GM04504 (cell line): Measurements from ENCODE around the gene CPA1.

Experiments used
- DNase-seq: peaks from one replicate; pipeline ENCODE4 v3.0.0-alpha.2; 2012; ENCODE audit warnings: low read depth

Gene CPA1

DNA sequence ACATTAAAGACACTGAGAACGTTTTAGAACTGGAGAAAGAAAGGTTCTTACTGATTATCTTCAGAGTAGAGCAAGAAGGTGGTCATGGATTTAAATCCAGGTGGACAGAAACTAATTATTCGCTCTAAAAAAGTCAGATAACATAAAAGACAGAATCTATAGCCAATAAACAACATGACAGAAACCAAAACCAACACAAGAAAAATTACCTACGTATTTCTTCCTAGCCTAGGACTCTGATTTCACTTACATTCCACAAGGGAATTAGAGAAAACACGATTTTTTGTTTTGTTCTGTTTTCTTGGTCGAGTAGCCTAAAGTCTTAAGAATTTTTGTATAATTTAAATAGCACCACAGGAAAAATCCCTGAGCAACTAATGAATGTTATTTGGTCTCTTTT, 15.1 kb downstream of the CPA1 start:
- DNase-seq = no peak

DNA sequence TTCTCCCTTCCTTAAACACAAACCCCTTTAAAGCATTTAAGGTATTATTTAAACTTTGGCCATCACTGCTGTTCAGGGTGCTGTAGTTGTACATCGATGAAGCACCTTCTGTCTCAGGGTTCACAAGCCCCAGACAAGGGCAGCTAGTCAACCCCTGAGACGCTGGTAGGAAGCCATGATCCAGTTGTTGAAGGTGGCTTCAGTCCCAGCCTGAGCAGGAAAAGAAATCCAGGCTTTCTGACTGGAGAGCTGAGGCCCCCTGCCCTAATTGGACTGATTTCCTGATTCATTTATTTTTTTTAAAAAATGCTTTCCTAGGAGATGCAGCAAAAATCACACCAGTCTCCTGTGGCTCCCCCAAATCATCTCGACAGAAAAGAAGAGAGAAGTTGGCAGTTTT, 15.8 kb downstream of the CPA1 start:
- no peak for DNase-seq

DNA sequence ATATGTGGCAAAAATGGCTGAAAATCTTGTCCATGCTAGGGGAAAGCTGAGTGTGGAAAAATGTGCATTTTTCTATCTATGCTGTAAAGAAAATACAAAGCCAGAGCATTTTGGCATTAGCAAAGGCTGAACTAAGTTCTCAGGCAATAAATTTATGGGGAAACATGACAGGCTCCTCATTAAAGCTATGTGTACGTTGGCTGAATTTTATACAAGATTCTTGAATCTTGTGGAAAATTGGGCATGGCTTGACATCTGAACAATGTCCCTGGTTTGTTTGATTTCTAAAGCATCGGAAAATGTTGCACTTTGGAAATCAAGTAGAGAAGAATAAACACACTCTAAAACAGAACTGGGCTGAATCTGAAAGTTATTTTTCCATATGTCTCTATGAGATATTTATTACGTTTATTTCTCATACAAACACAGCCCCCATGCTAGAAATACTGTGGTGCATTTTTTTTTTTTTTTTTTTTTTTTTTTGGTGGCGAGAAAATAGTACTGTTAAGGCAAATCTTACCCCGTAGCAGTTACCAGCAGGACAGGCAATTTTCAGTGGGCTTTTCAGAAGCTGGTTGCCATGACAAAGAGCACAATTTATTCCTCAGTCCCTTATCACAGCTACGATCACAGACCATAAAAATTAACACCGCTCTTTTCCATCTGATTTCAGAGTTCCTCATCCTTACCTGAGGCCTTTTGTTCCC, 16.9 kb downstream of the CPA1 start:
- no peak for DNase-seq

- no peak for DNase-seq
Measured at GRCh38 chr7:130397758-130398073, 17.4 kb downstream of the CPA1 start.

DNA sequence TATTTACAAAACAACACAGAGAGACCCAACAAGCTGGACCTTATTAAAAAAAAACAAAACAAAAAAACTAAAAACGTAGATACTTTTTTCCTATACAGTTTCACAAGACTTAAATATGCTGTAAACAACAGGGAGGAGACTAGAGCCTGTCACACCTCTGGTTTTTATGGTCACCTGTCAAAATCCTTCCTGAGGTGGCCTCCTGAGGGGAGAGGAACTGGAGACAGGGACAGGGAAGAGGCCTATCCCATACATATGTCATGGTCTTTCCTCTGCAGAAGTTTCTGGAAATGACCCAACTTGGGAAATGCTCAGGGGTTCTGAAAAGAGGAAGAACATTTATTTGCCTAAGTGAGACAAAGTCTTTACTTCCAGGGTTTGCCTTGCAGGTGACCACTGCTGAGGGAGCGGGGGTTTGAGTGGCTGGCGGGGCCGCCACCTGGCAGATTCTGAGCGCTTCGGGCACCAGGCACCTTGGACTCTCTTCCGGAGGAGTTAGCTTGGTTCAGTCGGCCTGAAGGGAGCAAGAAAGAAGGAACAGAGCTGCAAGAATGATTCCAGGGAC, 18.3 kb downstream of the CPA1 start:
- DNase-seq = no peak

- peak; percentile 76 for DNase-seq
Measured at GRCh38 chr7:130400120-130400572, 19.9 kb downstream of the CPA1 start.

DNA sequence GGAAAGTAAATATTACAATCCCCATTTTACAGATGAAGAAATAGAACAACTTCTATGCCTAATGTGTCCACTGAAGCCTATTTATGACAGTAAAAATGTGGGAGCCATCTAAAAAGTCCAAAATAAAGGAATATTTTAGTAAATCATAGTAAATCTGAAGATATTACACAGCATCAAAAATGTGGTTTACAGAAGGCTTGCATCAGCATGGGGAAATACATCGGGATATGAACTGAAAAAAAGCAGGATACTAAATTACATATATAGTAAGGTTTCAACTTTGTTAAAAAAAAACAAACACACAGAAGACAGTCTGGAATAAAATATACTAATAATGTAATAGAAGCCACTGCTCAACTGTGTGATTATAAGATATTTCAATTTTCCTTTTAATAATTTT, 20.8 kb downstream of the CPA1 start:
- DNase-seq = no peak

DNA sequence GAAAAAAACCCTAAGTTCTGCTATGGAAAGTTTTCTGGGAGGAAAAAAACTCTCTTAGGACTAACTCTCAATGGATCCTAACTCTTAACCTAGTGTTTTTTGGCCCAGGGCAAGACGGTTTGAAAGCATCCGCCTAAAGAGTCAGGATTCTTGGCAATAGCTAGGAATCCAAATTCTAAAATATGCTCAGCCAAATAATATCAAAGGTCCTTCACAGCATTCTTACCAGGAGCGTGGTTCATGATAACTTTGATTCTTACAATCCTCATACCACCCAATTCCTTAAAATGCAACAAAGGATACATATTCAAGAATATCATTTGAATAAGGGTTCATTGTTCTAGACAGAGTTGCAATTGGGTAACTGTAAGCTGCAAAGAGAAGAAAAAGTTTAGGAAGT, 21.3 kb downstream of the CPA1 start:
- DNase-seq = no peak

GRCh38 chr7:130405003-130405402, 24.7 kb downstream of the CPA1 start:
- no peak for DNase-seq

GRCh38 chr7:130409067-130409711, 28.9 kb downstream of the CPA1 start:
- DNase-seq = no peak

DNA sequence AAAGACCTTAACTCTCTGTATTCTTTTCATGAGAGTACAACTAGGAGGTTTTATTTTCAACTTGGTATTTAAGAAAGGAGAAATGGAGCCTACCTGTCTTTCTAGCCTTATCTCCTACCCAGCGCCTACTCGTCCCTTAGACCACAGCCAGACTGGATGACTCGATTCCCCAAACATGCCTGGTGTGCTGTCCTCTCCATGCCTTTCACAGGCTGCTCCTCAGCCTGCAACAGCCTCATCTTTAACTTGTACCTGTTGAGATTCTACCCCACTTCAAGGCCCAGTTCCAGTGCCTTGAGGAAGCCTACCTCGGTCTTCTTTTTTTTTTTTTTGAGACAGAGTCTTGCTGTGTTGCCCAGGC, 29.4 kb downstream of the CPA1 start:
- DNase-seq = no peak

GRCh38 chr7:130410868-130411541, 30.7 kb downstream of the CPA1 start:
- no peak for DNase-seq

DNA sequence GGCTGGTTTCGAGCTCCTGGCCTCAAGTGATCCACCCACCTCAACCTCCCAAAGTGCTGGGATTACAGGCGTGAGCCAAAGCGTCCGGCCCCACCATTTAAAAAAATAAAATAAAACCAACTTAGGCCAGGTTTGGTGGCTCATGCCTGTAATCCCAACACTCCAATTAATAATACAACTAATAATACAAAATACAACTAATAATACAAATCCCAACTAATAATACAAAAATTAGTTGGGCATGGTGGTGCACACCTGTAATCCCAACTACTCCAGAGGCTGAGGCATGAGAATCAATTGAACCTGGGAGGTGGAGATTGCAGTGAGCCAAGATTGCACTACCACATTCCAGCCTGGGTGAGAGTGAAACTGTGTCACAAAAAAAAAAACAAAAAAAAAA, 32.9 kb downstream of the CPA1 start:
- no peak for DNase-seq

GRCh38 chr7:130415006-130415405, 34.7 kb downstream of the CPA1 start:
- DNase-seq = no peak

DNA sequence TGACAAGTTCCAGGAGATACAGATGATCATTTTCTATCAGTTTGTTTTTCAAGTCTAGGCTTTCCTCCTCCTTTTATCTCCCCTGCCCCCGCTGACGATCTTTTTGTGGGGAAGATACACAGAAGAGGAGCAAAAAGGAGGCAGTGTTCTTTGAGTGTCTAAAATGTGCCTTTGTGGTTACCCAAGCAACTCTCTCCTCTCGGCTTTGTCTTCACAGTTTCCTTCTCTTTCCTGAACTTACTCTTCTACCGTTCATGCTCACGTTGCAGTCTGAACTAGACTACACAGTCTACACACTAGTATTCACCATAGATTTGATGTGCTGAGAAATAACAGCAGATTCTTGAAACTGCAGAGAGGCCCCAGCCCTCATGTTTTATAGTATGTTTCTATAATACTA, 36.9 kb downstream of the CPA1 start:
- DNase-seq = no peak

GRCh38 chr7:130418306-130418705, 38.0 kb downstream of the CPA1 start:
- DNase-seq = no peak

DNA sequence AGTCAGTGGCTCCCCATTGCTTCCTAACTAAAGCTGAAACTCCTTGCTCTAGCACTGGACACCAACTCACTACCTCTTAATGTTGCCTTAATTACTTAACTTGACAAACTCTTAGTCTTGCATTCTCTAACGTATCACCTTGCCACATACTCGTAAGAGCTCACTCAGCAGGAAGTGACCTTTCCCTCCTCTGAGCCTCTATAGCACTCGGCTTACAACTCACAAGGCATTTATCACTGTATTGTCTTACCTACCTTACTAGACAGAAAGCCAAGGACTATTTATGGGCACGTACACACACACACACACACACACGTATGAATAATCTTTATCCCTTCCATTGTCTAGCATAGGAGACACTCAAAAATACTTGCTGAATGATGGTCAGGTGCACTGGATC, 39.4 kb downstream of the CPA1 start:
- no peak for DNase-seq

DNA sequence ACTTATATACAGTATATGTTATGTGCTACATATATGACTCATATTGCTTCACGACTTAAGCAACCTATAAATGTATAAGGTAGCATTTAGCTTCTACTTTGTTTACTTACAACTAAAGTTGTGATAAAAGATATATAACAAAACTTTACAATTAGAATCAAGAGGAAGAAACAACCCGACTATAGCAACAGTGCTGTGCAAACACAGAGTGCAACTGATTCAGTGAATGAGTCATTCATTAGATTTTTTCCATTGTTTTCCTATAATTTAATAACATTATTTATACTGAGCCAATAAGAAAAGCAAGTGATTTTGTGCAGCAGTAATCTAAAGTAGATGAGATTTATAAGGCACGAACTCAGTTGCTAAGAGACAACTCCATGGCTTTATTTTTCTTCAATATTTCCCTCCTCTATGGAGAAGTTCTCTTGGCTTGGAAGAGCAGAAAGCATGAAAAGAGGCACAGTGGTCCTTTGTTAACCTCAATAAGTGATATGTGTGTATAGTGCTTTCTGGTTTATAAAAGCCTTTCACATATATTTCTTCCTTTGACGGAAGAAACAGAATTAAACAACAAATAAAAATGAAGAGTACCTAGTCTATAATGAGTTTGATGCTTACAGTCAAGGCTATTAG, 40.8 kb downstream of the CPA1 start:
- no peak for DNase-seq

- no peak for DNase-seq
Measured at GRCh38 chr7:130421684-130422083, 41.4 kb downstream of the CPA1 start.

- no peak for DNase-seq
Measured at GRCh38 chr7:130423501-130424037, 43.3 kb downstream of the CPA1 start.

DNA sequence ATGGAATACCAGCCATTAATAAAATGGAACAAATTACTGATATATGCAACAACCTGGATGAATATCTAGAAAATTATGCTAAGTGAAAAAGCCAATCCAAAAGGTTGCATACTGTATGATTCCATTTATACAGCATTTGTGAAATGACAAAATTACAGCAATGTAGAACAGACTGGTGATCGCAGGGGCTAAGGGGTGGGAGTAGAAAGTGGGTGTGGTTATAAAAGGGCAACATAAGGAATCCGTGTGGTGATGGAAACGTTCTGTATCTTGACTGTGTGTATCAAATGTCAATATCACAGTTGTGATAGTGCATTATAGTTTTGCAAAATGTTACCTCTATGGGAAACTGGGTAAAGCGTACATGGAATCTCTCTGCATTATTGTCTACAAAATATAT, 45.5 kb downstream of the CPA1 start:
- no peak for DNase-seq

- no peak for DNase-seq
Measured at GRCh38 chr7:130426564-130426963, 46.3 kb downstream of the CPA1 start.

GRCh38 chr7:130429019-130429418, 48.7 kb downstream of the CPA1 start:
- no peak for DNase-seq
